HTERT RPE-1 (cell line): ENCODE measurements around the gene AOAH.

ENCODE experiments used
- in situ Hi-C: fragments of 300-500 bp; cut with MboI; formaldehyde crosslinking; loops from 4 replicates; pipeline ENCODE4 v1.14.3; 2020; ENCODE audit warnings: low sequenced_read_pairs

Gene AOAH

DNA sequence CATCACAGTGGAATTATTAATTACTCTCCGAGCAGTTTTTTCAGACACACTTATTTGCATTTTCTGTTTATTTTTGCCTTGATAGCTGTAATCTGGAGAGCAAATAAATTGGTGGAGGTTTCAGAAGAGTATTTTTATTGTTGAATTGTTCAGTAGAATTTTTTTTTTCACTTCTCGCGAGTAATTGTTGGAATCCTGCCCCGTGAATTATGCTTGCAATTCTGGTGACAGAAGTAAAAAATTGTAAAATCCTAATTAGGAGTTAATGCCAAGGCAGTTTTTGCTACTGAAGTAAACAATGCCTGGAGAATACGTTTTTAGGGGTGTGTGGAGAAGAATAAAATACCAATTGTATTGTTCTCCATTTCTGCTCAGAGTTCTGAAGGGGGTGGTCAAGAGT is 88.2 kb downstream of the AOAH start:
- in situ Hi-C loops = no loop called here

DNA sequence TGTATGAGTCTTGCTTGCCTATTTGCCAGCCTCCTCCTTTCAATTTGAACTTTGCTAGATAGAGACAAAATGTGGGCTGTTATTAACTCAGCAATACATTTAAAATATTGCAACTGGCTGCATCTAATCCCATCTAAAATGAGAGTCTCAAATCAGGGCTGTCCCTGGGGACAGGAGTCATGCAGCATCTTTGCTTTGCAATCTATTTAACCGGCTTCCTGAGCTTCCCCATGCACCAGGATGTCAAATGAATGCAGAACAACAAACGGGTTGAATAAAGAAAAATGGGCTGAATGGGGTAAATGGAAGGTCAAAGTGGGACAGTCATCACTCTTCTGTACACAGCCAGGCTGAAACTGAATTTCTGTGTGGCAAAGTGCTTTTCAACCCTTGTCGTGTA is 89.2 kb downstream of the AOAH start:
- in situ Hi-C loops = no loop called here

DNA sequence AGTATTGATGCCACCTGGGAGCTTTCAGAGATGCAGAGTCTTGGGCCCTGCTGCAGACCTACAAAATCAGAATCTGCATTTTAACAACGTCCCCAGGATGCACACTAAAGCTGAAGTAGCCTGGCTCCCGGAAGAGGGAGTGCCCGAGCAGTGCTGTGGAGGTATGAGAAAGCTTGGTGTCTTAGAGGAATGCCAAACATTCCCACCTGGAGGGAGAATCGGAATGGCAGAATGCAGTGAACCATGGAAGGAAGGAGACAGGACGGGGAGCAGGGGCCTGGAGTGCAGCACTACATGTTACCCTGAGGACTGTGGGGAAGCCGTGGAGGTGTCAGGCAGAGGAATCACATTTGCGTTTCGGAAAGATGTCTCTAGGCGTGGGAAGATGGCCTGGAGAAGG is 90.9 kb downstream of the AOAH start:
- in situ Hi-C loops = no loop called here

DNA sequence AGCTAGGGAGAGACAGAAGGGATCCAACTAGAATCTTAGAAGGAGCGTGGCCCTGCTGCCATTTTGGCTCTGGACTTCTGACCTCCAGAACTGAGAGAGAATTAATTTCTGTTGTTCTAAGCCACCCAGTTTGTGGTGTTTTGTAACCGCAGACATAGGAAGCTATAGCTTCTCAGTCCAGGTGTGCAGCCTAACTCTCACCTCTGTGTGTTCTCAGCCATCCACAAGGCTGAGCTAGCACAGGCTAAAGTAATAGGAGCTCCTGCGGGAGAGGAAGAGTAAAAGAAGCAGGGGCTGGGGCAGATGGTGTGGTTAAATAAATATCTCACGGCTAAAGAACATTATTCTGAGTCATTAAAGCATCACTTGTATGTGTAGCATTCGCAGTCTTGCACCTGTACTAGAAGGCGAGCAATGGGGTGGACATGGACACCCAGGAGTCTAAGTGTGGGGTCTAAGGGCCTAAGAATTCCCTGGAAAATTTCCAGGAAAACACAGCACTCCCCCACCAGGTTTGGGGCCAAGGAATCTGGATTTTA is 94.1 kb downstream of the AOAH start:
- in situ Hi-C loops = no loop called here

- in situ Hi-C loops = no loop called here
Observed at GRCh38 chr7:36629351-36629750, 94.9 kb downstream of the AOAH start.

DNA sequence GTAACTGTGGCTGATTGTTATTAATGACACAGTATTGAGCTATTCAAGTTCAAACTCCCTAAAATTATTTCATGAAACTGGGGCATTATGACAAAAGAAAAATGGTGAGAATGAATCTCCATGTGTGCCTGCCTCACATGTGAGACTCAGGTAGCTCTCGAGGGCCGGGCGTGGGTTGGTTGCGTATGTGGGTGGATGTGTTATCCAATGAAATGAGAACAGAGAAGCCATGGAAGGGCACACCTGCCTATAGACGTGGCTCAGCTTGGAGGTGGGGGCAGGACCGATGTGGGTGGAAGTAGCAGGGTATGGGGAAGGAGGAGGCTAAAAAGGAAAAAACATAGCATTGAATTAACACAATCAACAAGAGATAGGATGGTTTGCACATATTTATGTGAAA is 96.5 kb downstream of the AOAH start:
- in situ Hi-C loops = no loop called here

DNA sequence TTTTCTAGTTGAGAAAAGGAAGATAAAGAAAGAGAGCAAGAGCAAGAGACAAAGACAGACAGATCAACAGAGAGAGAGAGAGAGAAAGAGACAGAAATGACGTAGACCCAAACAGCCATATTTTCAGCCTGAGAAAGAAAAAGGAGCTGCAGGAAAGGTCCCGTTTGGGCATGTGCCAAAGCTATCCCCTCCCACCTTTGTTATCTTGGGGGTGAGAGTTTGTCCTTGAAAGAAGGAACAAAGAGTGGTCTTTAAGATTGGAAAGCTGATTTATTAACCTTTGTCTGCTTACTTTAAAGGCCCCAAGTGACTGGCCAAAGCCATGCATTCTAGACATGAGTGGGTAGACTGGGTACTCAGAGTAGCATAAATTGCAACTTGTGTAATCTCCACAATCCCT is 98.2 kb downstream of the AOAH start:
- in situ Hi-C loops = no loop called here

DNA sequence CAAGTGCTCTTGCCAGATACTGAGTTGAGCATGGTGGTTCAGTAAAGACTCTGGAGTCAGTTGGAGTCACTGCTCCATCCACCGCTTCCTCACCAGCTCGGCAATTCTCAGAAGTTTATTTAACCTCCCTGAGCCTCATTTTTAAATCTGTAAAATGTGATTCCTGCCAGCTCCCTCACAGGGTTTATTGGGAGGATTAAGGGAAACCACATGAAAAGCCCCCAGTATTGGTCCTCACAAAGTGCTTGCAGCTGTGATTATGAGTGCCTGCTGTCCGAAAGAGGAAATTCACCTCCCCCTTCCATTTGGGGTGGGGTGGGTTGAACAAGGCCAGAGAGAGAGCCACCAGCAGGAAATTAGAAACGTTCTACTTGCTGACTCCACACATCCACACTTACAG is 99.0 kb downstream of the AOAH start:
- in situ Hi-C loops = no loop called here

DNA sequence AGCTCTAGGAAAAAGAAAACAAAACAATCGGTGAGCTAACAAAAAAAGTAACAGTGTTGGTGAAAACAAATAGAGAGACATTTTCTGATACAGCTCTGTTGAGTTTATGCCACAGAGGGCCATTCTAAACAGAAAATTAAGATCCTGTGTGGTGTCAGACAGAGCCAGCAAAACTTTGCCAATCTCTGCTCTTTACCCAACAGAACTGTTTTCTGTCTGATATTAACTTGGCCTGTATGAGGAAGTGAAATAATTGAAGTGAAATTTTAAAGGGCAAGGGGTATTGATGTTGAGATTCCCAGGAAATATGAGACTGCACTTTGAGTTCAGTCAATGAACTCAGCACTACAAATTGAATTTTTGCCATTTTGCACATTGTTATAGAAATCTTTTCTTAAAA is 101.0 kb downstream of the AOAH start:
- in situ Hi-C loops = no loop called here

- in situ Hi-C loops = no loop called here
Observed at GRCh38 chr7:36621396-36621795, 102.9 kb downstream of the AOAH start.

GRCh38 chr7:36620166-36620708 is 104.1 kb downstream of the AOAH start:
- in situ Hi-C loops = no loop called here

DNA sequence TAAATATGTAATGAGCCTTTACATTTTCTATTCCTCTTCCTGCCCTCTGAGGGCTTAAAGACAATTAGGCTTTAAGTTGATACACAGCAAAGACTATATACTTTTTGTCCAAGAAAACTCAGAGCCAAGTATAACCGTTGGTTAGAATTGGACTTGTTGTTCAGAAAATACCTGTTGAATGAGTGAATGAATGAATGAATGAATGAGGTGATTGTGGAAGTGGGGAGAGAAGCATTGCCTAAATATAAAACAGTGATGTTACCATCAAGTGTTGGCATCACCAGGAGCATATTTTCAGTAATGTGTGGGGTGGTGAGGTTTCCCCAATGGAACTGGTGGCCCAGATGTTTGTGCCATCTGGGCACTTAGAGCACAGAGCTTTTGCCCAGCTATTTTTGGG is 106.9 kb downstream of the AOAH start:
- in situ Hi-C loops = no loop called here

DNA sequence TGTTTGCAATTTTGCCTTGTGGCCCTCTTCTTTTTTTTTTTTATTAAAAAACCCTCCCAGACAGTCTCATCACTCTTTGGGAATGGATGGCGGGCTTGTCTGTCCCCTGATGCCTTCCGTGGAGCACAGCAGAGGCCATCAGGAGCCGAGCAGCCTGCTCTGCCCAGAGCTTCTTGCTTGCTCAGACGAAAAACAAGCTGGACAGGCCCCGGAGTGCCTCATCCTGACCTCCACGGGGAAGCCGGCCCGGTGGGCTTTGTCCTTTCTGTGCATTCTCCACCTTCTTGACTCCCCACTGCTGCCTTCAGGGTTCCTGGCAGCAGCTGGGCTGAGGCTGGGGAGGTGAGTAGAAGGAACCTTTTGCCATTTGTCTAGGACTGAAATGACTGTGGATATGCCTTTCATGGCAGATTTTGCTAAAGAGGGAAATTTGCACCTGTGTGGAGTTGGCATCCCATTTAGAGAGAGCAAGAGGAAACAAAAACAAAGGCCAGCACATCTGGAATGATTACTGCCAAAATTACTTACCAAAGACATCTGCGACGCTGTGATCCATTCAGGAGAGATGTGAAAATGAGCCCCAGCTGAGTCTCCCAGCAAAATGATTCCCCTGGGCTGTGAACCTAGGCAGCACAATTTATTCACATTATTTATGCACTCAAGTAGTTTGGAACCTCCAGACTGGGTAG is 108.3 kb downstream of the AOAH start:
- in situ Hi-C loops = no loop called here

DNA sequence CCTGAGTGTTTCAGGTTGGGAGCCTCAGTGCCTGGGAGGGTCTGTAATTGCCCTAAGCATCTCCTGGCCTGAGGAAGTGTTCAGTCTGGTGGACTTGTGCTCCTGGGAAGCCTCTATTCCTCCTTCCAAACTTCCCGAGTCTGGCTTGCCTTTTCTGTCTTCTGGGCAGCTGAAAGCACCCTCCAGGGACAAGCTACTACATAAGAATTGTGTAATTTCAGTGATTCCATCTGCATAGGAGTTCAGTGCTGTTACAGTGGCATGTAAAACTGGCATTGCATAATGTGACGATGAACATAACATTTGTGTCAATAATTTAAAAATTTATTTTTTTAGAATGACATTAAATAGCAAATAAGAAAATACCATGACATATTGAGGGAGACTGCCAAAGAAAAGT is 109.3 kb downstream of the AOAH start:
- in situ Hi-C loops = no loop called here

DNA sequence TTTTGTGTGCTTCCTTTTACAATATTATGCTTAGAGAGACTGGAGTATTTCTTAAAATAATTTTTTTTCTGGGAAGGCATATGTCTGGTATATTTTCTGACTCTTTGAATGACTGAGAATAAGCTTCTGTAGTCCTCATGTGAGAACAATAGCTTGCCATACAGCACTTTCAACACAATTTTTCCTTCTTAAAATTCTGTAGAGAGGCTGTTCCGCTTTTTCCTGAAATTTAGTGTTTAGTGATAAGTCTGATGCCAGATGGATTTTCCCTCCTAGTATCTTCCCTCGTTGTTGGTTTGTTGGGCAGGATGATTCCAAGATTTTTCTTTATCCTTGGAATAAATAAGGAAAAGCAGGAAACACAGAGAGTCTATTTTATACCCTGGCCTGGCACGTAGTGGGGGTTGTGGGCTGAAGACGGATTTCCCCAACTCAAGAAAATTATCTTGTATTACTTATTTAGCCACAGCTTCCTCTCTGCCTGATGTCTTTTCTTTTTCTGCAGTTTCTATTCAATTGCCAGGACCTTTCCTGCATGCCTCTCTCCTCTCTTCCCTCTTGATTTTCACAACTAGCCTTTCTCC is 111.2 kb downstream of the AOAH start:
- in situ Hi-C loops = no loop called here

- in situ Hi-C loops = no loop called here
Observed at GRCh38 chr7:36611703-36612102, 112.6 kb downstream of the AOAH start.

DNA sequence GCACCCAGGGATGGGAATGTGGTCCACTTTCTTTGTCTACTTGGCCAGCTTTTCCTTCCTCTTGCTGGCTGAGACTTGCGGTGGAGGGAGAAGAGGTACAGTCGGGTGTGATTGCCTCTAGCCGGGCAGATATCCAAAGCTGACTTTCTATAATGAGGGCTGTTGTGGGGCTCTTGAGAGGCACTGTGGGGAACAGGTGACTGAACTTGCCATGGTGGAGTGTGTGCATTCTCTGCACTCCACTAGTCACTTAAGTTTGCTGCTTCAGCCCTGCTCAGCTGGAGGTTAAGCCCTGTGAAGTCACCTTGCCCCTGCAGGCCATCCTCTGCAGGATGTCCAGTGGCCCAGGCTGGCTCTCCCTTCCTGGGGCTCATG is 116.6 kb downstream of the AOAH start:
- in situ Hi-C loops = no loop called here

- in situ Hi-C loops = no loop called here
Observed at GRCh38 chr7:36606976-36607720, 117.1 kb downstream of the AOAH start.

- in situ Hi-C loops = no loop called here
Observed at GRCh38 chr7:36606153-36606975, 117.9 kb downstream of the AOAH start.

- in situ Hi-C loops = no loop called here
Observed at GRCh38 chr7:36605261-36606051, 118.8 kb downstream of the AOAH start.
